Measurements from ENCODE around the gene UBTD1. TPM values are rescaled to one million over a fixed set of nuclear protein-coding genes. Genes with fewer than 3 reads are reported as not detected.
A peak's percentile ranks its signal among the peaks of the same experiment; 100 is the strongest.

The UBTD1 gene
- total RNA-seq, 1 experiment from 2014 or later = 9.3 TPM

DNA sequence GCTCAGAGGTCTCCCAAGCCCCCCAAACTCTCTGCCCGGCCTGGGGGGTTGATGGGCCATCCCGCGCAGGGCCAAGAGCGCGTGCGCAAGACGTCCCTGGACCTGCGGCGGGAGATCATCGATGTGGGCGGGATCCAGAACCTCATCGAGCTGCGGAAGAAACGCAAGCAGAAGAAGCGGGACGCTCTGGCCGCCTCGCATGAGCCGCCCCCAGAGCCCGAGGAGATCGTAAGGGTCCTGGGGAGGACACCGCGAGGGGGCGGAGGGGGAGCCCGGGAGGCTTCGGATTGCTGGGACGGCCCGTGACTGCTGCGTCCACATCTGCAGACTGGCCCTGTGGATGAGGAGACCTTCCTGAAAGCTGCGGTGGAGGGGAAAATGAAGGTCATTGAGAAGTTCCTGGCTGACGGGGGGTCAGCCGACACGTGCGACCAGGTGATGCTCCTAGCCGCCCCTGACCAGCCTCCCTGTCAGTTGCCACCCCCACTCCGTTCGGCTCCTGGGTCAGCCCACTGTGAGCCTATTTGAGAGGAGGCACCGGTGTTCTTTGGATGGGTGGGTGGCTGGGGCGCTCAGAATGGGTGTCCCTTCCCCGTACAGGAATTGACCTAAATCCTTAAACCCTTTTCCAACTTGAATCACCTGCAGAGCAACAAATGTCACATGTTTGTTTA lies 79.6 kb downstream of the UBTD1 start:
- no peaks in the 10 kb centered on the region for H3K27me3 Mint-ChIP-seq (ENCODE audit: unreplicated experiment)
- intact Hi-C loops (cut with micrococcal nuclease; ENCODE audit: unreplicated experiment) = no loop called here
- no peak overlapping the region for H3K4me3 Mint-ChIP-seq (ENCODE audit: low read depth, unreplicated experiment)
- H3K4me1 Mint-ChIP-seq (ENCODE audit: low read depth, unreplicated experiment) = peaks cover 41% of the 10 kb centered on the region
- TF ChIP-seq, protein P1, sequence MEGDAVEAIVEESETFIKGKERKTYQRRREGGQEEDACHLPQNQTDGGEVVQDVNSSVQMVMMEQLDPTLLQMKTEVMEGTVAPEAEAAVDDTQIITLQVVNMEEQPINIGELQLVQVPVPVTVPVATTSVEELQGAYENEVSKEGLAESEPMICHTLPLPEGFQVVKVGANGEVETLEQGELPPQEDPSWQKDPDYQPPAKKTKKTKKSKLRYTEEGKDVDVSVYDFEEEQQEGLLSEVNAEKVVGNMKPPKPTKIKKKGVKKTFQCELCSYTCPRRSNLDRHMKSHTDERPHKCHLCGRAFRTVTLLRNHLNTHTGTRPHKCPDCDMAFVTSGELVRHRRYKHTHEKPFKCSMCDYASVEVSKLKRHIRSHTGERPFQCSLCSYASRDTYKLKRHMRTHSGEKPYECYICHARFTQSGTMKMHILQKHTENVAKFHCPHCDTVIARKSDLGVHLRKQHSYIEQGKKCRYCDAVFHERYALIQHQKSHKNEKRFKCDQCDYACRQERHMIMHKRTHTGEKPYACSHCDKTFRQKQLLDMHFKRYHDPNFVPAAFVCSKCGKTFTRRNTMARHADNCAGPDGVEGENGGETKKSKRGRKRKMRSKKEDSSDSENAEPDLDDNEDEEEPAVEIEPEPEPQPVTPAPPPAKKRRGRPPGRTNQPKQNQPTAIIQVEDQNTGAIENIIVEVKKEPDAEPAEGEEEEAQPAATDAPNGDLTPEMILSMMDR (IDR thresholded peaks at IDR 0.05; ENCODE audit: unreplicated experiment) = no peak
- no peak overlapping the region for H3K27ac Mint-ChIP-seq (ENCODE audit: unreplicated experiment)
- CTCF ChIA-PET = no interaction called here
- no TSS peak for BruUV-seq (replicated peaks)
- H3K9me3 Mint-ChIP-seq (ENCODE audit: low read depth, unreplicated experiment) = no peaks in the 10 kb centered on the region
- DNase-seq = no peak
- H3K36me3 Mint-ChIP-seq (ENCODE audit: insufficient read depth, unreplicated experiment) = no peaks in the 10 kb centered on the region

DNA sequence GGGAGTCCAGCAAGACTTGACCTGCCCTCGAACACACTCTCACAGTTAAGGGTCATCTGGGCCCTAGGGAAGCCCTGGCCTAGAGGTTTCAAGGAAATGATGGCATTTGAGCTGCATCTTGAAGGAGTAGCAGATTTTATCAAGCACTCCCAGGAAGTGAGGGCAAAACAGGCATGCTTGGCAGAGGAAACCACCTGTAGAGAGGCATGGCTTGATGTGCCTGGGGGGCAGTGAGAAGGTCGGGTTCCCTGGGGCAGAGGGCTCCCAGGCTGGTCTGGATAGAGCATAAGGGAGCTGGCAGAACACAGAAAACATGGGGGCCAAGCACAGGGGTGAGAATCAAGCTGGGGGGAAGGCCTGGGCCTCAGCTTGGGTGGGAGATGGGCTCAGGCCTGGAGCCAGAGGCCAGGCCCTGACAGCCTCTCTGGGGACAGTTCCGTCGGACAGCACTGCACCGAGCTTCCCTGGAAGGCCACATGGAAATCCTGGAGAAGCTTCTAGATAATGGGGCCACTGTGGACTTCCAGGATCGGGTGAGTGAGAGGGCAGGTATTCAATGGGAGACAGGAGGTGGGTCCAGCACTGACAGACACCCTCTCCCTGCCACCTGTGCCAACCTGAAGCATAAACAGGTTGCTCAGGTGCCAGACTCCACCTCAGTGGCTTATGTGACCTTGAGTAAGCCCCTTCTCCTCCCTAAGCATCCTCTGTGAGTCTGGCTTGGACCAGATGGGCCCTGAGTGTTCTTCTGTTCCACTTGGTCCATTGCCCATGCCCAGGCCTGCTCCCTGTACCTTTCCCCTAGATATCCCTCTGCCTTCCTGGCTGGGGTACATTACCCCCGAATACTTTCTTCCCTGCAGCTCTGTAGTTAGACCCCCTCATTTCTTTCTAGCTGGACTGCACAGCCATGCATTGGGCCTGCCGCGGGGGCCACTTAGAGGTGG lies 82.0 kb downstream of the UBTD1 start:
- TF ChIP-seq, protein P1 (IDR thresholded peaks at IDR 0.05; ENCODE audit: unreplicated experiment) = no peak
- BruUV-seq (replicated peaks) = no TSS peak
- H3K4me1 Mint-ChIP-seq (ENCODE audit: low read depth, unreplicated experiment) = peaks cover 47% of the 10 kb centered on the region

DNA sequence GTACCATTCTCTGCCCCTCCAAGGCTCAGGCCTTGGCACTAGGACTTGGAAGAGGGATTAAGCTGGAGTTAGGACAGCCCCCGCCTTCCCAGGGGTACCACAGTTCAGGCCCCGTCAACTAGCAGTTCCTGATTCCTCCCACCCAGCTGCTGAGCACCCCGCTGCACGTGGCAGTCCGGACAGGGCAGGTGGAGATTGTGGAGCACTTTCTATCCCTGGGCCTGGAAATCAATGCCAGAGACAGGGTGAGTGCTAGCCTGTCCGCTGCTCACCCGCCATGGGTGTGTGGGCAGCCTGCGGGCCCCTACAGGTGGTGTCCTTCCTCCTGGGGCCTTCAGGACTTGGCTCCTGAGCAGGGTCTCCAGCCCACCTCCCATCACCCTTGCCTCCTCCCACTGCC lies 83.4 kb downstream of the UBTD1 start:
- Mint-ChIP-seq H3K4me3 (ENCODE audit: low read depth, unreplicated experiment) (no peak overlapping the region), H3K9me3 (ENCODE audit: low read depth, unreplicated experiment) (no peaks in the 10 kb centered on the region), H3K27ac (ENCODE audit: unreplicated experiment) (no peak overlapping the region), H3K4me1 (ENCODE audit: low read depth, unreplicated experiment) (peaks cover 44% of the 10 kb centered on the region), H3K27me3 (ENCODE audit: unreplicated experiment) (no peaks in the 10 kb centered on the region), H3K36me3 (ENCODE audit: insufficient read depth, unreplicated experiment) (peaks cover 8% of the 10 kb centered on the region)
- TF ChIP-seq, protein P1 (IDR thresholded peaks at IDR 0.05; ENCODE audit: unreplicated experiment) = no peak
- no TSS peak for BruUV-seq (replicated peaks)
- no peak for DNase-seq
- CTCF ChIA-PET = no interaction called here
- intact Hi-C loops (cut with micrococcal nuclease; ENCODE audit: unreplicated experiment) = no loop called here

More for the DNA sequence above, 82.0 kb downstream of the UBTD1 start:
- Mint-ChIP-seq H3K27ac (ENCODE audit: unreplicated experiment) (no peak overlapping the region), H3K27me3 (ENCODE audit: unreplicated experiment) (no peaks in the 10 kb centered on the region), H3K36me3 (ENCODE audit: insufficient read depth, unreplicated experiment) (peaks cover 8% of the 10 kb centered on the region), H3K4me3 (ENCODE audit: low read depth, unreplicated experiment) (no peak overlapping the region), H3K9me3 (ENCODE audit: low read depth, unreplicated experiment) (no peaks in the 10 kb centered on the region)
- intact Hi-C loops (cut with micrococcal nuclease; ENCODE audit: unreplicated experiment) = no loop called here
- CTCF ChIA-PET = no interaction called here
- no peak for DNase-seq

DNA sequence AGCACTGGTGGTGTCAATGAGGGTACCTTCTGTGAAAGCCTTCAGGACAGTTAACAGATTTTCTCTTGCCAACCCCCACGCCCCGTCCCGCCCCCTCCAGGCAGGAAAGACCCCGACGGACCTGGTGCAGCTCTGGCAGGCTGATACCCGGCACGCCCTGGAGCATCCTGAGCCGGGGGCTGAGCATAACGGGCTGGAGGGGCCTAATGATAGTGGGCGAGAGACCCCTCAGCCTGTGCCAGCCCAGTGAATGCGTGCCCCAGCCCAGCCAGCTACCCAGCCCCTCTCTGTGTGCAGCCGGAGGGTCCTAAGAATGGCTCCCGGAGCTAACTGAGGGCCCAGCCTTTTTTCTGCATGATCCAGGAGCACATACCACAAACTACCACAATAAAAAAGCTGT lies 84.8 kb downstream of the UBTD1 start:
- Mint-ChIP-seq H3K4me1 (ENCODE audit: low read depth, unreplicated experiment) (peaks cover 44% of the 10 kb centered on the region), H3K36me3 (ENCODE audit: insufficient read depth, unreplicated experiment) (peaks cover 8% of the 10 kb centered on the region), H3K27ac (ENCODE audit: unreplicated experiment) (peak overlapping the region; percentile 88), H3K4me3 (ENCODE audit: low read depth, unreplicated experiment) (no peak overlapping the region), H3K9me3 (ENCODE audit: low read depth, unreplicated experiment) (no peaks in the 10 kb centered on the region), H3K27me3 (ENCODE audit: unreplicated experiment) (no peaks in the 10 kb centered on the region)
- BruUV-seq (replicated peaks) = no TSS peak
- TF ChIP-seq, protein P1 (IDR thresholded peaks at IDR 0.05; ENCODE audit: unreplicated experiment) = no peak
- intact Hi-C loops (cut with micrococcal nuclease; ENCODE audit: unreplicated experiment) = no loop called here
- DNase-seq = no peak
- CTCF ChIA-PET = interaction anchor here (0.9 to 3.1 kb wide), 4 partner anchors 9 to 37 kb away, joined by 3 to 21 read pairs (median 6); partner anchors contain the start of gene ANKRD2
